NOMO-1 treated with DMSO at 0.1 percent for 48 hours (cell line): ENCODE measurements around the gene NETO2.
"Not testable (repeated sequence)": the region's sequence is repeated elsewhere in the genome, so short reads cannot be mapped to it uniquely, and the experiment has no call there.

Experiments
- DNase-seq: peaks from one replicate; lab custom pipeline; 2025; ENCODE audit not compliant: unreplicated experiment; lab: John Stamatoyannopoulos, UW

The NETO2 gene

DNA sequence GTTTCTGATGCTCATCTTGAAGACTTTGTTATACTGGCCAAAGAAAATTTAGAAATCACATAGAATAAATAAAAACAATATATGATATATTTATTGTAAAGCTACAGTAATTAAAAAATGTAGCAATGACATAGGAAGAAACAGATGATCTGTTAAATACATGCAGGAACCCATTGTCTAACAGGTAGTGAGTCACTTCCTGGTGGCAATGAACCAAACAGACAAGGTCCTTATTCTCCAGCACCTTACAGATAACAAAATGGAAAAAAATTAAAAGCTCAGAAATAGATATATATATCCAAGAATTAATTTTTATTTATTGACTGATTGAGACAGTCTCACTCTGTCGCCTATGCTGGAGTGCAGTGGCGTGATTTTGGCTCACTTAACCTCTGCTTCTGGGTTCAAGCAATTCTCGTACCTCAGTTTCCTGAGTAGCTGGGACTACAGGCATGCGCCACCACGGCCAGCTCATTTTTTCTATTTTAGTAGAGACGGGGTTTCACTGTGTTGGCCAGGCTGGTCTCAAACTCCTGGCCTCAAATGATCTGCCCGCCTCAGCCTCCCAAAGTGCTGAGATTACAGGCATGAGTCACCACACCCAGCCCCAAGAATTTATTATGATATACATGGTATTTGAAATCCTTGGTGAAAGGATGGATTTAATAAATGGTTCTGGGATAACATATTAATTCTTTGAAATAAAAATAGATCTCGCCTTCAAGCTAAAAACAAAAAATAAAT lies 7.5 kb downstream of the NETO2 start:
- peak; percentile 42 for DNase-seq

DNA sequence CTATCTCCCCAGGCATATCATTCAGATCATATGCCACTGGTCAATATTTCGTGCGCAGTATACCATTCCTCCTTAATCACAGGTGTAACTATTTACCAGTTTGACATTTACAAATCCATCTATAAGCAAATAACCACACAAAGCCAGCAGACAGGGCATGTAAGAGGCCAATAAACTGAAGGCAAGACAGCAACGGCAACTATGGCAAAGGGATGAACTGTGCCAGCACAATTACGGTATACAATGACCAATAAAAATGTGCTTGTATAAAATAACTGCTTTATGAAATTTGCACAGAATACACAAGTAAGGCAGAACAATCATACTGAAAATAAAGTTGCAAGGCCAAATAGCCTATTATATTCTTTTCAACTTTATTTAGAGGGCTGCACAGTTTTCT lies 9.2 kb downstream of the NETO2 start:
- no peak for DNase-seq

DNA sequence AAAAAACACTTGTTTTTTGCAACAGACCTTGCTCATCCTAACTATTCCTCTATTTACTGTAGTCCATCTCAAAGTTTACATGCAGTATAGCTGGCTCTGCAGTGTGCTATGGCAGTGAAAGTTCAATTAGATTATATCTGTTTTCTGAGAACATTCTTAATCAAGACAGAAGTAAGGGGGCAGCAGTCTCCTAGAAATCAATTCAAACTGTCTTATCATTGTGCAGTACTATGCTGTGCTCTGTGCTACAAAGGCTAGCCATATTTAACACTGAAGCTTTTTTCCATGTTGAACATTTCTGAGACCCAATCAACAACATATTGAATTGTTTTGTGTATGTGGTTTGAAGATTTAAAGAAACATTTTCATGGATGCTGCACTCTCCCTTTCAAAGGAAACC lies 11.4 kb downstream of the NETO2 start:
- no peak for DNase-seq

DNA sequence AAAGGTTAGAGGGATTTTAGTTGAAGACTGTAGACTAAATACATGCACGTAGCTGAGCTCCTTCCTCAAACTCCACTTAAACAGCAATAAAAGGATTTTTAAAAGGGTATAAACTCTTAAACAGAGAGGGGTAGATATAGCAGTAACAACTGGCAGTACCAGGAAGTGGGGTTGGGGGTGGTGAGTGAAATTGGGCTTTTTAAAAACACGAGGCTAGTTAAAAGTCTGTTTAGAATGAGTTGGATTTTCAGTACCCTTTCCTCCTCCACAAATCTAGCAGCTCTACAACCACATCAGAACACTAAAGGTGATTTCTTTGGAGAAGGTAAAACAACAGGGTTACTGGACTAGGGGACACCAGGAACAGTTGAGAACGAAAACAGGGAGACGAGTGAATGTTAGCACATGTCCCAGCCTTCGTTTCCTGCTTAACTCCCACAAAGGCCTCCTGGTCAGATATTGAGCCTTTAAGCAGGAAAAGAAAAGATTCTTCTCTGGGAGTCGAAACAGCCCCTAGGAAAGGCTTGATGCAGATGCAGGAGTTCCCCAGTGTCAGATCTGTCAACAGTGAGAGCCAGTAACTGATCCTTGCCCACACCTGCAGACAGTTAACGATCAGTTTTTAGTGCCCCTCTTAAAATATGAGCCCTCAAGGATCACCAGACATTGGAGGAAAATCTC lies 13.8 kb downstream of the NETO2 start:
- DNase-seq: no peak

DNA sequence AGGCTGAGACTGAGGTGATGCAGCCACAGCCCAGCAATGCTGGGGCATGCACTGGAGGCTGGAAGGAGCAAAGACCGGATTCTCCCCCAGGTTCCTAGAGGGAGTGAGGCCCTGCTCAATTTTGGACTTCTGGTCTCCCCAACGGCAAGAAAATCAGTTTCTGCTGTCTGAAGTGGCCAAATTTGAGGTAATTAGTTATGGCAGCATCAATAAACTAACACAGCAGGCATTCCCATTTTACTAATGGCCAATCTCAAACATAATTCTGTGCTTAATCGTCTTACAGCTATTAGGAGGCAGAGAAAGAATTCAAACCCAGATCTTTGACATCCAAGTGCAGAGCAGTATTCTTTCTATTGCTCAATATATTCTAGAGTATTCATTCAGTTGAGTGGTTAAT lies 16.2 kb downstream of the NETO2 start:
- DNase-seq: no peak

DNA sequence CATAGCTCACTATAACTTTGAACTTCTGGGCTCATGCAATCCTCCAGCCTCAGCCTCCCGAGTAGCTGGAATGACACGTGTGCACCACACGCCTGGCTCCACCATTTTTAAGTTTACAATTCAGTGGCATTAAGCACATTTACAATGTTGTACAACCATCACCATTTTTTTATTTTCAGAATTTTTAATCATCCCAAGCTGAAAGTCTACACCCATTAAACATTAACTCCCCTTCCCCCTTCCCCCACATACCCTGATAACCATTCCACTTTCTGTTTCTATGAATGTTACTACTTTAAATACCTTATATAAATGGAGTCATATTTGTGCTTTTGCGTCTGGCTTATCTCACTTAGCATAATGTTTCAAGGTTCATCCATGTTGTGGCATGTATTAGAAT lies 18.0 kb downstream of the NETO2 start:
- no peak for DNase-seq

DNA sequence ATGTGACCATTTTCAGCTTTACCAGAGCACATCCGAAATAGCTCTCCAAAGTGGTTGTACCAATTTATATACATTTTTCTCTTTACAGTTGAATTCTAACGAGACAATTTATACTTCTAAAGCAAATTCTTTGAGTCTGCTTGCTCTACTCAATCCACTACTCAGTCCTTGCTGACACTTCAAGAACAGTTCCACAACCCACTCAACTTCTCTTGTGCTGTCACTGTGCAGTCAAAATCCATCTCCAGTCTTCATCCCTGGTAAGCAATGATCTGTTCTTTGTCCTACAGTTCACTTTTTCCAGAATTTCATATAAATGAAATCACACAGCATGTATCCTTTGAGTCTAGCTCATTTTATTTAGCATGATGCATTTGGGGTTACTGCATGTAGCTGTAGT lies 30.6 kb downstream of the NETO2 start:
- DNase-seq: no peak

DNA sequence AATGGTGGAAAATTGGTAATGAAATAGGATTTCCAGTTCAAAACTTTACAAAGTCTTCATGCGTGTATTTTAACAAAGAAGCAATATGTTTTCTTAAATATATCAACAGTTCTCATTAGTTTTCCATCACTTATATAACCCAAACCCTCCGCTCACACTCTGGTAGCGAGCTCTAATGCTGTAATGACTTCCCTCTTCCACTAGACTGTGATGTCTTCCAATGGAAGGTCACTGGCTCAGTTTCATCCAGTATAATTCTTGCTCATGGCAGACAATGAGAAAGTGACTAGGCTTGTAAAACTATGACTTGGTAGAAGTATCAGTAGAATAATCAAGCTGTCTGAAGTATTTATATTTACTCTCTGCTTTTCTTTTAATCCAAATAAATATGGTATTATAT lies 32.8 kb downstream of the NETO2 start:
- DNase-seq: peak; percentile 12

DNA sequence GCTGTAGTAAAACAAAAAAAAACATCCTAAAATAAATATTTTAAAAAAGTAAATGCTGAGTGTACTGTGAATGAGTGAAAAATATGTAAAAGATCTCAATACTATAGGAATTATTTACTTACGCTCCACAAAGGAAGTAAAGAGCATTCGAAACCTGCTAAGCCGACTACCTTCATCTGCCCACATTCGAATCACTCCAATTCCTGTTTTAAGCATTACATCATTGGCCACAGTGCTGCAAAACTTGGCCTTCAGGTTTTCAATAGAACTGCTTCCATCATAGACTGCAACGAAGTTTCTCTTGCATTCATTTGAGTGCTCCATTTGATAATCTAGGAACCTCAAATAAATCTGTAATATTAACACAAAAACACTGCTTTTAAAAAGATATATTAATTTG lies 34.4 kb downstream of the NETO2 start:
- peak; percentile 7 for DNase-seq

DNA sequence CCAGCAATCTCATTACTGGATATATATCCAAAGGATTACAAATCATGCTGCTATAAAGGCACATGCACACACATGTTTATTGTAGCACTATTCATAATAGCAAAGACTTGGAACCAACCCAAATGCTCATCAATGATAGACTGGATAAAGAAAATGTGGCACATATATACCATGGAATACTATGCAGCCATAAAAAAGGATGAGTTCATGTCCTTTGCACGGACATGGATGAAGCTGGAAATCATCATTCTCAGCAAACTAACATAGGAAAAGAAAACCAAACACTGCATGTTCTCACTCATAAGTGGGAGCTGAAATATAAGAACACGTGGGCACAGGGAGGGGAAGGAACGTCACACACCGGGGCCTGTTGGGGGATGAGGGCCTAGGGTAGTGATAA lies 40.8 kb downstream of the NETO2 start:
- DNase-seq: not testable (repeated sequence)

DNA sequence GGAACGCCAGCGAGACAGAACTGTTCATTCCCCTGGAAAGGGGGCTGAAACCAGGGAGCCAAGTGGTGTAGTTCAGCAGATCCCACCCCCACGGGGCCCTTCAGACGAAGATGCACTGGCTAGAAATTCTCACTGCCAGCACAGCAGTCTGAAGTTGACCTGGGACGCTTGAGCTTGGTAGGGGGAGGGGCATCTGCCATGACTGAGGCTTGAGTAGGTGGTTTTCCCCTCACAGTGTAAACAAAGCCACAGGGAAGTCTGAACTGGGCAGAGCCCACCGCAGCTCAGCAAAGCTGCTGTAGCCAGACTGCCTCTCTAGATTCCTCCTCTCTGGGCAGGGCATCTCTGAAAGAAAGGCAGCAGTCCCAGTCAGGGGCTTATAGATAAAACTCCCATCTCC lies 46.6 kb downstream of the NETO2 start:
- not testable (repeated sequence) for DNase-seq

DNA sequence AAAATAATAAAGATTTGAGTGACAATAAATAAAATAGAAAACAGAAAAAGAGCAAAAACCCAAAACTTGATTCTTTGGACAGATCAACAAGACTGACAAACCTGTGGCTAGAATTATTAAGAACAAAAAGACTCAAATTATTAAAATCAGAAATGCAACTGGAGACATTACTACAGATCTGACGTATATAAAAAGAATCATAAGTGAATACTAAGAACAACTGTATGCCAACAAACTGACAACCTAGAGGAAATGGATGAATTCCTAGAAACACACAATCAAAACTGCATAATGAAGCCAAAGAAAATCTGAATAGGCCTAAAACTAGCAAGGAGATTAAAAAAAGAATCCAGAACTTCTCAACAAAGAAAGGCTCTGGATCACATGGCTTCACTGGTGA lies 47.4 kb downstream of the NETO2 start:
- DNase-seq: no peak

DNA sequence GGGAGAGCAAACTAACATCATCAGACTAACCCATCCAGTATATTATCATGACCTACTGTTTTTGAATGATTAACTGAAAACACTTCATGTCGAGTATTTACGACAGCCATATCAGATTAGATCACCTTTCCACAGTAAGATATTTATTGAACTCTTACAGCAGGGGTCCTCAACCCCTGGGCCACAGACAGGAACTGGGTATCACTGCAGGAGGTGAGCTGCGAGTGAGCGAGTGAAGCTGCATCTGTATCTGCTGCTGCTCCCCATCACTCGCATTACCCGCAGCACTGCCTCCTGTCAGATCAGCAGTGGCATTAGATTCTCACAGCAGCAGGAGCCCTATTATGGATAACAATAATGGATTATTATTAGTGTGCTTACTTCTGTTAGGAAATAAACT lies 59.5 kb downstream of the NETO2 start:
- no peak for DNase-seq

DNA sequence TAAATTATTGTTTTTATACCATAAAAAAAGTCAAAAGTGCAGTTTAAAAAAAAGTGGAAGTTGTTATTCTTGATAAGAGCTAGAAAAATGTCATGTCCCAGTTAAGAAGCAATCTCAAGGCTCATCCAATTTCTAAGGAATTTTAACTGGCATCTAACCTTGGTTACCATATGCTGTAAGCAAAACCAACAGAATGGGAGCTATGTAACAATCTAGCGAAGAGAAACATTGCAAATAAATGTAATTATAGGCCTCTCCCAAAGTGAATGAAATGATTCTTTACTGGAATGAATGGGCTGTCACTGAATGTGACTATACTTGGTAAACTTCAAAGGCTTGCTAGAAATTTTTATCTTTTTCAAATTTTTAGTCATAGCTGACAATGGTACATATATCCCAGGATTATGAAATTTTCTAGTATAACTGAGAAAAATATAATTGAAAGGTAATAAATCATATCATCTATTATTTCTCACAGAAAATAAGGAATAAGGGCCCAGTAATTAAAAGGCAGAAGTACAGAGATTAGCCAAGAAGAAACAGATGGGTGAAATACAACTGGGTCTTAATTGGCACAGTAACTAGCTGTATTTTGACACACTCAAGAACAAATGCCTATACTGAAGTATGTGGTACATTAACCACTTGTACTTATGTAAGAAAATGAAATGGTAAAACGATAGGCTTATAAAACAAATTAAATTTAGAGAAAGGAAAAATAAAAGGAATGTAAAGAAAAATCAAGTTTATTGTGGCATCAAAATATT lies 61.5 kb downstream of the NETO2 start:
- DNase-seq: no peak

DNA sequence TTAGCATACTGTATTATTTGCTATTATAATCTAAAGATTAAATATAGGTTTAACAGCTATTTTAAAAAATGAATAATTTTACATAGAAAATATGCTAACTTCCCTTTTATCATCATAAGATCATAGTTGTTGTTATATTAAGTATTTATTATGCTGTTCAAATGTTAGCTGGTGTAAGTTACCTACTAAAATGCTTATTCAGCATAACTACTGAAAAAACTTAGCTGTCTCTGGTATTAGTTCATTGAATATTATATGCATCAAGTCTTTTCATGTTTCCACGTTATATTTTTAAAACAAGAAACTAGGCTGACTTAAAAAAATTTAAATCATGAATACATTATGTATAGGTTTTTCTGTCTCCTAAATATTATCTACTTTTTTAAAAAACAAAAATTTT lies 62.6 kb downstream of the NETO2 start:
- DNase-seq: no peak

DNA sequence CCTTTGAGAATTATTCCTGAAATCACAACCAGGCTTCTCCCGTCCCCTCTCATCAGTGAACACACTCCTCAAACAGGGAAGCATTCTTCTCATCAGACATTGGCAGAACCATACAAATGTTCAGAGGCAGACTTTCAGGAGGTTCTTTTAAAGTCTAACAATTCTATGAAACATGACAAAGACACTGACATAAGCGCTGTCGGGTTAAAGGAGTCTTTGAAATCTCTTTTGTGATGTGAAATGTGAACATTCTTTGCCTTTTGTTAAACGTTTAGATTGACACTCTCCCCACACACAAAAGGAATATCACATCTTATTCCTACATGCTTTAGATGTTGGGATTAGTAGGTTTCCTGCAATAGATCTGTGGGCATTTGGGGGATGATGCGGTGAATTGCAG lies 63.9 kb downstream of the NETO2 start:
- no peak for DNase-seq

DNA sequence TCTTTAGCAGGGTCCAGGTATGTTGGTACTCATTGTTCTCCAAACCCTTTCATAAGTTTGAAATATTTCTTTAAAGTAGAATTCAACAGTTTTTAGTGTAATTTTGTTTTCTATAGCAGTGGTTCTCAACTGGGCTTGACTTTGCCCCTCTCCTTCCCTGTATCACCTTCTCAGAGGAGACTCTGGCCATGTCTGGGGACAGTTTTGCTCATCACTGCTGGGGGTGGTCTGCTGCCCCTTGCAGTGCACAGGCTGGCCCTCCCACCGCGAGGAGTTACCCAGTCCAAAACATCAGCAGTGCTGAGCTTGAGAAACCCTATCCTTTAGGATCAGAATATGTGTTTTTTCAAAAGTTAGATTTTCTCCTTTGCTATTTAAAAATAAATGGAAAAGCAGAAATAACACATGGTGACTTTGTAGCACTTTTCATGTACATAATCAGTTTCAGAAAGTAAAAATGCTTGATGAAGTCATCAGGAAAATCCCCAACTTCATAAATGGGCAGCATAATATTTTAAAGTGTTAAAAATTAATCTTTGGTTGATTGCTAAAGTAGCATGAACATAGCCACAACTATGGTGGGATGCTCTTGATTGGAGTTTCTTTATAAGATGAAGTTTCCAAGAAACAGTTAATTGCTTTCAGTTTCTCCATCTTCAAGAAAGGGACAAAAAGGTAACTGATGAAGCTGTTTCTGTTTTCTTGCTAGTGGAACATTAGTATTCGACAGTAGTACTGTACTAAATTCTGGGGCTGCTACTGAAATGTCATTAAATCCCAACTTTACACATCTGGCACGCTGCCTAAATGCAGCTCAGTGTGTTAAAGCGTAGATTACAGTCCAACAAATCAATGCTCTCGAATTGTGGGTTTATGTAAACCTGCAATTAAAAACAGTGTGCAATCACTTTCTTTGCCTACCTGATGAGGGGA lies 70.3 kb downstream of the NETO2 start:
- no peak for DNase-seq

DNA sequence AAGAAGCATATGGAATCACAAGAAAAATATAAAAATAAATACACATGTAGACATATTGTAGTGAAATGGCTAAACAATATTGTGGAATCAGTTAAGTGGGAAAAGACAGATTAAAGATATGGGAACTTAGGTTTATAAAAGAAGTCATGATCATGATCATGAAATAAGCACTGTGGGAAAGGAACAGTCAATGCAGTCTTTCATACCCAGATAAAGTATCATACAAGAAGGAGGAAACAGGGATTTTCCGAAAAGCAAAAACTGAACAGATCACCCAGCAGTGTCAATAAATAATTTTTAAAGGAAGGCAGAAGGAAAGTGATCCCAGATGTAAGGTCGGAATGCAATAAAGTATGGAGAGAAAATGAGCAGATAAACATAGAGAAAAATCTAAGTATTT lies 71.6 kb downstream of the NETO2 start:
- no peak for DNase-seq

DNA sequence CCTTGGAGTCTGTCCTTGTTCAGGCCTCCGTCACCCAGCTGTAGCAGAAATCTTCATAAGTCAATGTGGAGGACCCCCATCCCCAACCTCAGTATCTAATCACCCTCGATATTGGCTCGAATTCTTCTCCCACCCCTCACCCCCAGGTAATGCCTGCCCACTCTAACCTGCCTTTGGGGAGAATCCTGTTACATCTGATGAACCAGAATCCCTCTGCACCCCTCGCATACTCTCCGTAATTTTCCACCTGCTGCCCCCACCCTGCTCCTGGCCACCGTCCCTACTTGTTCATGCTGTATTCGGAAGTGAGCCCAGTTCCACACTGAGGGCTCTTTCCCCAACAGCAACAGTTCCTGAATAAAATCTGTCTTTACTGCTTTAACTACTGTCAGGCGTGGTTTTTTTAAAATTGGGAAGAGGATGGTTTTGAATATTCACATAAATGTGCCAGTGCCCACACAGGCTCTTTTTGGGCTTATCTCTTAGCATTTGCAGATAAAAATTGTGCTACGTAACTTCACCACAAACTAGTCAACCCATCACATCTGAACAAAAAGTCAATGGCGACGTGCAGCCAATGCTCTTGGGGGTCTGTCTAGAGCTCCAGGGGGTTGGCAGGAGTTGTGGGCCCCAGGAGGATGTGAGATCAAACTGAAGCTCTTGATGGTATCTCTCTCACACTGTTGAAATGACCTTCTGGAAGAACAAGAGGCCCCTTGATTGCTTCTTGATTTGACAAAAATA lies 73.7 kb downstream of the NETO2 start:
- DNase-seq: no peak

DNA sequence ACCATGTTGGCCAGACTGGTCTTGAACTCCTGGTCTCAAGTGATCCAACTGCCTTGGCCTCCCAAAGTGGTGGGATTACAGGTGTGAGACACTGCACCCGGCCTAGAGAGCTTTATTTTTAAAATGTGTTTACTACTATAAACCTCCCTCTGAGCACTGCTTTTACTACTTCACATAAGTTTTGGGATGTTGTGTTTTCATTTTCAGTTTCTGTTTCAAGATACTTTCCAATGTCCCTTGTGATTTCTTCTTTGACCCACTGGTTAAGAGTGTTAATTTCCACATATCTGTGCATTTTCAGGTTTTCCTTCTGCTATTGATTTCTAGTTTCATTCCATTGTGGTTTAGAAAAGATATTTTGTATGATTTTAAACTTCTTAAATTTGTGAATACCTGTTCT lies 74.4 kb downstream of the NETO2 start:
- DNase-seq: peak; percentile 0
